BLaER1 (cell line): ENCODE measurements around the gene AR.
A peak's percentile ranks its signal among the peaks of the same experiment; 100 is the strongest.

Source experiments
- H3K27ac ChIP-seq: shearing (Covaris generic); formaldehyde crosslinking; 2 replicates; pipeline ENCODE4 v1.8.1; 2022
- H3K27me3 ChIP-seq: shearing (Covaris generic); formaldehyde crosslinking; 2 replicates; pipeline ENCODE4 v1.8.1; 2022
- H3K36me3 ChIP-seq: shearing (Covaris generic); formaldehyde crosslinking; 2 replicates; pipeline ENCODE4 v1.8.1; 2022
- H3K4me1 ChIP-seq: shearing (Covaris generic); formaldehyde crosslinking; 2 replicates; pipeline ENCODE4 v1.8.1; 2022
- H3K4me2 ChIP-seq: shearing (Covaris generic); formaldehyde crosslinking; 2 replicates; pipeline ENCODE4 v1.8.1; 2022
- H3K4me3 ChIP-seq: shearing (Covaris generic); formaldehyde crosslinking; 2 replicates; pipeline ENCODE4 v1.8.1; 2022
- H3K9ac ChIP-seq: shearing (Covaris generic); formaldehyde crosslinking; 2 replicates; pipeline ENCODE4 v1.8.1; 2022
- H3K9me3 ChIP-seq: shearing (Covaris generic); formaldehyde crosslinking; 2 replicates; pipeline ENCODE4 v1.8.1; 2022
- H4K20me1 ChIP-seq: shearing (Covaris generic); formaldehyde crosslinking; 2 replicates; pipeline ENCODE4 v1.8.1; 2022
- Cebpa-rat ChIP-seq: shearing (Covaris generic); IDR thresholded peaks from 2 replicates; pipeline ENCODE4 v1.8.1; 2022

AR gene

DNA sequence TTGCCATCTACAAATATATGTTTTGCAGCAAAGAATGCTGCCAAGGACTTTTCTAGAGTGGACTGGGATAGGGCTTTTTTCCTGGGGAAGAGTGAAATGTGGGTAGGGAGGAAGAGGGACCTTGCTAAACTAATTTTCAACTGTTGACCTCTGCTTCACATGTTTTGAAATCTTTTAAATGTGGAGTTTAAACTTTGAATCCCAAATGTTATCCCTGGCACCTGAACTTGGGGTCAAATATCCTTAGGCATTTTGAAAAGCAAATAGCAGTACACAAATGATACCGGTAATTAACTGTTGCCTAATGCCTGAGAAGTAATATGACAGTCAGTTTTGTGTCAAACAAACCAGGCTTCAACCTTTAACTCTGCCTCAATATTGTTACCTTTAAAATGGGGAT is 7.3 kb upstream of the AR start:
- Histone ChIP-seq H3K9me3 (no peaks in the 10 kb centered on the region; the same call in 1 of the 2 replicates), H3K9ac (no peak overlapping the region), H3K4me1 (peaks cover 12% of the 10 kb centered on the region), H3K27me3 (no peaks in the 10 kb centered on the region), H3K27ac (no peak overlapping the region), H3K4me3 (no peak overlapping the region), H4K20me1 (no peaks in the 10 kb centered on the region), H3K36me3 (no peaks in the 10 kb centered on the region), H3K4me2 (no peak overlapping the region)
- TF ChIP-seq Cebpa-rat = no peak

- Histone ChIP-seq H3K36me3 (no peaks in the 10 kb centered on the region), H3K9ac (no peak overlapping the region), H4K20me1 (no peaks in the 10 kb centered on the region), H3K4me3 (no peak overlapping the region), H3K4me1 (peaks cover 17% of the 10 kb centered on the region), H3K27ac (no peak overlapping the region), H3K27me3 (no peaks in the 10 kb centered on the region), H3K9me3 (no peaks in the 10 kb centered on the region; the same call in 1 of the 2 replicates), H3K4me2 (no peak overlapping the region)
- no peak for TF ChIP-seq Cebpa-rat
Observed at GRCh38 chrX:67538383-67538782, 5.4 kb upstream of the AR start.

DNA sequence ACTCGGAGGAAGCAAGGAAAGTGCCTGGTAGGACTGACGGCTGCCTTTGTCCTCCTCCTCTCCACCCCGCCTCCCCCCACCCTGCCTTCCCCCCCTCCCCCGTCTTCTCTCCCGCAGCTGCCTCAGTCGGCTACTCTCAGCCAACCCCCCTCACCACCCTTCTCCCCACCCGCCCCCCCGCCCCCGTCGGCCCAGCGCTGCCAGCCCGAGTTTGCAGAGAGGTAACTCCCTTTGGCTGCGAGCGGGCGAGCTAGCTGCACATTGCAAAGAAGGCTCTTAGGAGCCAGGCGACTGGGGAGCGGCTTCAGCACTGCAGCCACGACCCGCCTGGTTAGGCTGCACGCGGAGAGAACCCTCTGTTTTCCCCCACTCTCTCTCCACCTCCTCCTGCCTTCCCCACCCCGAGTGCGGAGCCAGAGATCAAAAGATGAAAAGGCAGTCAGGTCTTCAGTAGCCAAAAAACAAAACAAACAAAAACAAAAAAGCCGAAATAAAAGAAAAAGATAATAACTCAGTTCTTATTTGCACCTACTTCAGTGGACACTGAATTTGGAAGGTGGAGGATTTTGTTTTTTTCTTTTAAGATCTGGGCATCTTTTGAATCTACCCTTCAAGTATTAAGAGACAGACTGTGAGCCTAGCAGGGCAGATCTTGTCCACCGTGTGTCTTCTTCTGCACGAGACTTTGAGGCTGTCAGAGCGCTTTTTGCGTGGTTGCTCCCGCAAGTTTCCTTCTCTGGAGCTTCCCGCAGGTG is 637 bp downstream of the AR start:
- Histone ChIP-seq H3K4me1 (peaks cover 19% of the 10 kb centered on the region; the same call in 1 of the 2 replicates), H3K9me3 (peaks cover 4% of the 10 kb centered on the region; the same call in 1 of the 2 replicates), H3K36me3 (no peaks in the 10 kb centered on the region), H3K4me2 (peak overlapping the region; percentile 72), H3K4me3 (peak overlapping the region; percentile 73), H4K20me1 (peaks cover 30% of the 10 kb centered on the region; the same call in 1 of the 2 replicates), H3K27me3 (no peaks in the 10 kb centered on the region), H3K9ac (peak overlapping the region; percentile 80), H3K27ac (peak overlapping the region; percentile 72; the same call in 1 of the 2 replicates)
- TF ChIP-seq Cebpa-rat = no peak

DNA sequence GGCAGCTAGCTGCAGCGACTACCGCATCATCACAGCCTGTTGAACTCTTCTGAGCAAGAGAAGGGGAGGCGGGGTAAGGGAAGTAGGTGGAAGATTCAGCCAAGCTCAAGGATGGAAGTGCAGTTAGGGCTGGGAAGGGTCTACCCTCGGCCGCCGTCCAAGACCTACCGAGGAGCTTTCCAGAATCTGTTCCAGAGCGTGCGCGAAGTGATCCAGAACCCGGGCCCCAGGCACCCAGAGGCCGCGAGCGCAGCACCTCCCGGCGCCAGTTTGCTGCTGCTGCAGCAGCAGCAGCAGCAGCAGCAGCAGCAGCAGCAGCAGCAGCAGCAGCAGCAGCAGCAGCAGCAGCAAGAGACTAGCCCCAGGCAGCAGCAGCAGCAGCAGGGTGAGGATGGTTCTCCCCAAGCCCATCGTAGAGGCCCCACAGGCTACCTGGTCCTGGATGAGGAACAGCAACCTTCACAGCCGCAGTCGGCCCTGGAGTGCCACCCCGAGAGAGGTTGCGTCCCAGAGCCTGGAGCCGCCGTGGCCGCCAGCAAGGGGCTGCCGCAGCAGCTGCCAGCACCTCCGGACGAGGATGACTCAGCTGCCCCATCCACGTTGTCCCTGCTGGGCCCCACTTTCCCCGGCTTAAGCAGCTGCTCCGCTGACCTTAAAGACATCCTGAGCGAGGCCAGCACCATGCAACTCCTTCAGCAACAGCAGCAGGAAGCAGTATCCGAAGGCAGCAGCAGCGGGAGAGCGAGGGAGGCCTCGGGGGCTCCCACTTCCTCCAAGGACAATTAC is 1.4 kb downstream of the AR start:
- Histone ChIP-seq H3K9ac (peak overlapping the region; percentile 80), H3K4me1 (peaks cover 27% of the 10 kb centered on the region; the same call in 1 of the 2 replicates), H3K4me3 (peak overlapping the region; percentile 73), H3K4me2 (peak overlapping the region; percentile 72), H3K27me3 (no peaks in the 10 kb centered on the region), H3K27ac (peak overlapping the region; percentile 41; the same call in 1 of the 2 replicates), H4K20me1 (peaks cover 32% of the 10 kb centered on the region; the same call in 1 of the 2 replicates), H3K9me3 (peaks cover 4% of the 10 kb centered on the region; the same call in 1 of the 2 replicates), H3K36me3 (no peaks in the 10 kb centered on the region)
- TF ChIP-seq Cebpa-rat = no peak

DNA sequence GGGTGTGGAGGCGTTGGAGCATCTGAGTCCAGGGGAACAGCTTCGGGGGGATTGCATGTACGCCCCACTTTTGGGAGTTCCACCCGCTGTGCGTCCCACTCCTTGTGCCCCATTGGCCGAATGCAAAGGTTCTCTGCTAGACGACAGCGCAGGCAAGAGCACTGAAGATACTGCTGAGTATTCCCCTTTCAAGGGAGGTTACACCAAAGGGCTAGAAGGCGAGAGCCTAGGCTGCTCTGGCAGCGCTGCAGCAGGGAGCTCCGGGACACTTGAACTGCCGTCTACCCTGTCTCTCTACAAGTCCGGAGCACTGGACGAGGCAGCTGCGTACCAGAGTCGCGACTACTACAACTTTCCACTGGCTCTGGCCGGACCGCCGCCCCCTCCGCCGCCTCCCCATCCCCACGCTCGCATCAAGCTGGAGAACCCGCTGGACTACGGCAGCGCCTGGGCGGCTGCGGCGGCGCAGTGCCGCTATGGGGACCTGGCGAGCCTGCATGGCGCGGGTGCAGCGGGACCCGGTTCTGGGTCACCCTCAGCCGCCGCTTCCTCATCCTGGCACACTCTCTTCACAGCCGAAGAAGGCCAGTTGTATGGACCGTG is 2.2 kb downstream of the AR start:
- peaks cover 4% of the 10 kb centered on the region; the same call in 1 of the 2 replicates for H3K9me3 ChIP-seq
- peak overlapping the region; percentile 41; the same call in 1 of the 2 replicates for H3K27ac ChIP-seq
- no peak for TF ChIP-seq Cebpa-rat
- peak overlapping the region; percentile 73 for H3K4me3 ChIP-seq
- peak overlapping the region; percentile 72 for H3K4me2 ChIP-seq
- no peaks in the 10 kb centered on the region for H3K36me3 ChIP-seq
- peaks cover 31% of the 10 kb centered on the region; the same call in 1 of the 2 replicates for H3K4me1 ChIP-seq
- H4K20me1 ChIP-seq = peaks cover 32% of the 10 kb centered on the region; the same call in 1 of the 2 replicates
- peak overlapping the region; percentile 80 for H3K9ac ChIP-seq
- no peaks in the 10 kb centered on the region for H3K27me3 ChIP-seq

DNA sequence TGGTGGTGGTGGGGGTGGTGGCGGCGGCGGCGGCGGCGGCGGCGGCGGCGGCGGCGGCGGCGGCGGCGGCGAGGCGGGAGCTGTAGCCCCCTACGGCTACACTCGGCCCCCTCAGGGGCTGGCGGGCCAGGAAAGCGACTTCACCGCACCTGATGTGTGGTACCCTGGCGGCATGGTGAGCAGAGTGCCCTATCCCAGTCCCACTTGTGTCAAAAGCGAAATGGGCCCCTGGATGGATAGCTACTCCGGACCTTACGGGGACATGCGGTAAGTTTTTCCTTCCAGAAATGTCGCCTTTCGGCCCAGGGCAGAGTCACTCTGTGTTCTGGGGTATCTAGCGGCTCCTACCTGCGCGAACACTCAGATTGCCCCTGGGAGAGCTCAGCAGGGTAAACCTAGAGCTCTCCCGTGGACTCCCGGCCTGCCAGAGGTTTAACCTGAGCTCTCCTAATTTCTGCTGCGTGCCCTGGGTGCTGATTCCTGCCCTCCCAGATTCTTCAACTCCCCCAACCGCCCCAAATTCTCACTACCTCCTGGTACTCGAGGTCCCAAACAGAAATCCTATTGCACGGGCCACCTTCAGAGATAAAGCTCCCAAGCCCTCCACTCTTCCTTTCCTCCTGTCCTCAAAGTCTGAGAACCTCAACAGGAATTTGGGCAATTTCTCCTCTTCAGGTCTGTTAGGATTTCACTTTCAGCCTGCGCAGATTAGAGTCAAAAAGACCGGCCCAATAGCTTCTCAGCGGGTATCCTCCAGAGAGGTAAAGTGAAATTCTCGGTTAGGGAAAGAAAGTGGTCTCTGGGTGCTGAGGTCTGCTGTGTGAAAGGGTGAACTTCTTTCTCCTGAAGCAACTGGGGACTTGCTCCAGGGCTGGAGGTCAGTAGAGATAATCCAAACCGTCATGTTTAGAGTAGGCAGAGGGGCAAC is 2.9 kb downstream of the AR start:
- Histone ChIP-seq H3K4me3 (peak overlapping the region; percentile 73), H4K20me1 (peaks cover 32% of the 10 kb centered on the region; the same call in 1 of the 2 replicates), H3K27ac (peak overlapping the region; percentile 72), H3K9ac (peak overlapping the region; percentile 80), H3K4me2 (peak overlapping the region; percentile 74), H3K9me3 (peaks cover 7% of the 10 kb centered on the region; the same call in 1 of the 2 replicates), H3K4me1 (peaks cover 31% of the 10 kb centered on the region; the same call in 1 of the 2 replicates), H3K36me3 (no peaks in the 10 kb centered on the region; the same call in 1 of the 2 replicates), H3K27me3 (no peaks in the 10 kb centered on the region)
- no peak for TF ChIP-seq Cebpa-rat

- no peak for TF ChIP-seq Cebpa-rat
- H3K9me3 ChIP-seq = peaks cover 13% of the 10 kb centered on the region; the same call in 1 of the 2 replicates
- no peak overlapping the region for H3K27ac ChIP-seq
- H3K4me2 ChIP-seq = no peak overlapping the region
- peaks cover 9% of the 10 kb centered on the region; the same call in 1 of the 2 replicates for H3K4me1 ChIP-seq
- H3K36me3 ChIP-seq = peaks cover 29% of the 10 kb centered on the region
- H3K9ac ChIP-seq = no peak overlapping the region
- no peak overlapping the region for H3K4me3 ChIP-seq
- H3K27me3 ChIP-seq = no peaks in the 10 kb centered on the region
- H4K20me1 ChIP-seq = no peaks in the 10 kb centered on the region
Observed at GRCh38 chrX:67555578-67556203, 11.9 kb downstream of the AR start.

- TF ChIP-seq Cebpa-rat = no peak
- H3K4me2 ChIP-seq = no peak overlapping the region
Observed at GRCh38 chrX:67558267-67558666, 14.4 kb downstream of the AR start.

More at GRCh38 chrX:67558267-67558666, 14.4 kb downstream of the AR start:
- Histone ChIP-seq H3K27ac (no peak overlapping the region), H3K27me3 (no peaks in the 10 kb centered on the region), H4K20me1 (0 out of 2 replicates have a peak, but pooled peaks cover 3% of the 10 kb centered on the region), H3K4me1 (peaks cover 9% of the 10 kb centered on the region; the same call in 1 of the 2 replicates), H3K9me3 (no peaks in the 10 kb centered on the region; the same call in 1 of the 2 replicates), H3K36me3 (peaks cover 33% of the 10 kb centered on the region), H3K9ac (no peak overlapping the region), H3K4me3 (no peak overlapping the region)
